GM23338 (cell line): ENCODE measurements around the gene KCTD10.

Experiments used
- CREB1 ChIP-seq: fragments of 250-450 bp; sonication (Bioruptor Pico); IDR thresholded peaks from 2 replicates; pipeline ENCODE4 v1.5.0; 2020; ENCODE audit warnings: low read depth, mild to moderate bottlenecking, moderate library complexity
- EZH2 ChIP-seq: fragments of 200-600 bp; sonication (generic); IDR thresholded peaks from one replicate; pipeline ENCODE4 v1.8.0; 2017; ENCODE audit warnings: antibody characterized with exemption, mild to moderate bottlenecking, low read depth; ENCODE audit not compliant: unreplicated experiment
- EZH2phosphoT487 ChIP-seq: fragments of 200-600 bp; sonication (generic); IDR thresholded peaks from one replicate; pipeline ENCODE4 v1.8.1; 2018; ENCODE audit warnings: antibody characterized with exemption; ENCODE audit not compliant: unreplicated experiment
- JUNB ChIP-seq: IDR thresholded peaks from one replicate; pipeline ENCODE4 v1.6.1; 2016; ENCODE audit warnings: antibody characterized with exemption; ENCODE audit not compliant: unreplicated experiment
- NANOG ChIP-seq: IDR thresholded peaks from 2 replicates; pipeline ENCODE4 v1.6.1; 2016; ENCODE audit warnings: antibody characterized with exemption, borderline replicate concordance
- POLR2AphosphoS5 ChIP-seq: IDR thresholded peaks from 2 replicates; pipeline ENCODE4 v1.6.1; 2016; ENCODE audit warnings: antibody characterized with exemption, low read depth
- ZNF462 ChIP-seq: fragments of 250-450 bp; sonication (Bioruptor Pico); IDR thresholded peaks from 2 replicates; pipeline ENCODE4 v1.5.0; 2020; ENCODE audit warnings: mild to moderate bottlenecking, moderate library complexity
- TF ChIP-seq, protein P1 (sequence below), 2 experiments: fragments of 200-600 bp in 1 of 2; sonication (generic) in 1 of 2; conservative IDR thresholded peaks; 2 replicates each; pipeline versions ENCODE4 v1.5.1 to v1.6.1; 2016 to 2017; ENCODE audit warnings: antibody characterized with exemption in 2 of 2, low read depth in 2 of 2, mild to moderate bottlenecking in 2 of 2, moderate library complexity in 1 of 2
- TF ChIP-seq, protein P2 (sequence below): IDR thresholded peaks from one replicate; pipeline ENCODE4 v1.6.1; 2018; ENCODE audit warnings: antibody characterized with exemption; ENCODE audit not compliant: unreplicated experiment
- TF ChIP-seq, protein P3 (sequence below): IDR thresholded peaks from 2 replicates; pipeline ENCODE4 v1.6.1; 2016; ENCODE audit warnings: antibody characterized with exemption

- TF ChIP-seq, protein P1, sequence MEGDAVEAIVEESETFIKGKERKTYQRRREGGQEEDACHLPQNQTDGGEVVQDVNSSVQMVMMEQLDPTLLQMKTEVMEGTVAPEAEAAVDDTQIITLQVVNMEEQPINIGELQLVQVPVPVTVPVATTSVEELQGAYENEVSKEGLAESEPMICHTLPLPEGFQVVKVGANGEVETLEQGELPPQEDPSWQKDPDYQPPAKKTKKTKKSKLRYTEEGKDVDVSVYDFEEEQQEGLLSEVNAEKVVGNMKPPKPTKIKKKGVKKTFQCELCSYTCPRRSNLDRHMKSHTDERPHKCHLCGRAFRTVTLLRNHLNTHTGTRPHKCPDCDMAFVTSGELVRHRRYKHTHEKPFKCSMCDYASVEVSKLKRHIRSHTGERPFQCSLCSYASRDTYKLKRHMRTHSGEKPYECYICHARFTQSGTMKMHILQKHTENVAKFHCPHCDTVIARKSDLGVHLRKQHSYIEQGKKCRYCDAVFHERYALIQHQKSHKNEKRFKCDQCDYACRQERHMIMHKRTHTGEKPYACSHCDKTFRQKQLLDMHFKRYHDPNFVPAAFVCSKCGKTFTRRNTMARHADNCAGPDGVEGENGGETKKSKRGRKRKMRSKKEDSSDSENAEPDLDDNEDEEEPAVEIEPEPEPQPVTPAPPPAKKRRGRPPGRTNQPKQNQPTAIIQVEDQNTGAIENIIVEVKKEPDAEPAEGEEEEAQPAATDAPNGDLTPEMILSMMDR (conservative IDR thresholded peaks at IDR 0.05; ENCODE audit: low read depth in 2 of 2) = no peak
- TF ChIP-seq POLR2AphosphoS5 = no peak
- no peak for TF ChIP-seq CREB1 (CRISPR knock-in tag)
- TF ChIP-seq, protein P2, sequence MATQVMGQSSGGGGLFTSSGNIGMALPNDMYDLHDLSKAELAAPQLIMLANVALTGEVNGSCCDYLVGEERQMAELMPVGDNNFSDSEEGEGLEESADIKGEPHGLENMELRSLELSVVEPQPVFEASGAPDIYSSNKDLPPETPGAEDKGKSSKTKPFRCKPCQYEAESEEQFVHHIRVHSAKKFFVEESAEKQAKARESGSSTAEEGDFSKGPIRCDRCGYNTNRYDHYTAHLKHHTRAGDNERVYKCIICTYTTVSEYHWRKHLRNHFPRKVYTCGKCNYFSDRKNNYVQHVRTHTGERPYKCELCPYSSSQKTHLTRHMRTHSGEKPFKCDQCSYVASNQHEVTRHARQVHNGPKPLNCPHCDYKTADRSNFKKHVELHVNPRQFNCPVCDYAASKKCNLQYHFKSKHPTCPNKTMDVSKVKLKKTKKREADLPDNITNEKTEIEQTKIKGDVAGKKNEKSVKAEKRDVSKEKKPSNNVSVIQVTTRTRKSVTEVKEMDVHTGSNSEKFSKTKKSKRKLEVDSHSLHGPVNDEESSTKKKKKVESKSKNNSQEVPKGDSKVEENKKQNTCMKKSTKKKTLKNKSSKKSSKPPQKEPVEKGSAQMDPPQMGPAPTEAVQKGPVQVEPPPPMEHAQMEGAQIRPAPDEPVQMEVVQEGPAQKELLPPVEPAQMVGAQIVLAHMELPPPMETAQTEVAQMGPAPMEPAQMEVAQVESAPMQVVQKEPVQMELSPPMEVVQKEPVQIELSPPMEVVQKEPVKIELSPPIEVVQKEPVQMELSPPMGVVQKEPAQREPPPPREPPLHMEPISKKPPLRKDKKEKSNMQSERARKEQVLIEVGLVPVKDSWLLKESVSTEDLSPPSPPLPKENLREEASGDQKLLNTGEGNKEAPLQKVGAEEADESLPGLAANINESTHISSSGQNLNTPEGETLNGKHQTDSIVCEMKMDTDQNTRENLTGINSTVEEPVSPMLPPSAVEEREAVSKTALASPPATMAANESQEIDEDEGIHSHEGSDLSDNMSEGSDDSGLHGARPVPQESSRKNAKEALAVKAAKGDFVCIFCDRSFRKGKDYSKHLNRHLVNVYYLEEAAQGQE = no peak
- no peak for TF ChIP-seq JUNB
- no peak for TF ChIP-seq EZH2
- TF ChIP-seq, protein P3, sequence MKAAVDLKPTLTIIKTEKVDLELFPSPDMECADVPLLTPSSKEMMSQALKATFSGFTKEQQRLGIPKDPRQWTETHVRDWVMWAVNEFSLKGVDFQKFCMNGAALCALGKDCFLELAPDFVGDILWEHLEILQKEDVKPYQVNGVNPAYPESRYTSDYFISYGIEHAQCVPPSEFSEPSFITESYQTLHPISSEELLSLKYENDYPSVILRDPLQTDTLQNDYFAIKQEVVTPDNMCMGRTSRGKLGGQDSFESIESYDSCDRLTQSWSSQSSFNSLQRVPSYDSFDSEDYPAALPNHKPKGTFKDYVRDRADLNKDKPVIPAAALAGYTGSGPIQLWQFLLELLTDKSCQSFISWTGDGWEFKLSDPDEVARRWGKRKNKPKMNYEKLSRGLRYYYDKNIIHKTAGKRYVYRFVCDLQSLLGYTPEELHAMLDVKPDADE = no peak
- no peak for TF ChIP-seq EZH2phosphoT487
- no peak for TF ChIP-seq ZNF462 (CRISPR knock-in tag)
- no peak for TF ChIP-seq NANOG
Observed at GRCh38 chr12:109466821-109467220, 10.3 kb downstream of the KCTD10 start.
